Stimulated activated CD8-positive, alpha-beta memory T cell treated with anti-CD3 and anti-CD28 coated beads, Interleukin-4, amount 100 ng/mL, for 1 hour (primary cell): ENCODE results near the gene DERA.
"Not testable (repeated sequence)": the region's sequence is repeated elsewhere in the genome, so short reads cannot be mapped to it uniquely, and the experiment has no call there.

ENCODE experiments used
- DNase-seq, 2 donors: peaks; one replicate each; pipeline ENCODE4 v3.0.0-alpha.2; 2020; ENCODE audit warnings: low read depth in 2 of 2, low spot score in 1 of 2

Gene DERA

DNA sequence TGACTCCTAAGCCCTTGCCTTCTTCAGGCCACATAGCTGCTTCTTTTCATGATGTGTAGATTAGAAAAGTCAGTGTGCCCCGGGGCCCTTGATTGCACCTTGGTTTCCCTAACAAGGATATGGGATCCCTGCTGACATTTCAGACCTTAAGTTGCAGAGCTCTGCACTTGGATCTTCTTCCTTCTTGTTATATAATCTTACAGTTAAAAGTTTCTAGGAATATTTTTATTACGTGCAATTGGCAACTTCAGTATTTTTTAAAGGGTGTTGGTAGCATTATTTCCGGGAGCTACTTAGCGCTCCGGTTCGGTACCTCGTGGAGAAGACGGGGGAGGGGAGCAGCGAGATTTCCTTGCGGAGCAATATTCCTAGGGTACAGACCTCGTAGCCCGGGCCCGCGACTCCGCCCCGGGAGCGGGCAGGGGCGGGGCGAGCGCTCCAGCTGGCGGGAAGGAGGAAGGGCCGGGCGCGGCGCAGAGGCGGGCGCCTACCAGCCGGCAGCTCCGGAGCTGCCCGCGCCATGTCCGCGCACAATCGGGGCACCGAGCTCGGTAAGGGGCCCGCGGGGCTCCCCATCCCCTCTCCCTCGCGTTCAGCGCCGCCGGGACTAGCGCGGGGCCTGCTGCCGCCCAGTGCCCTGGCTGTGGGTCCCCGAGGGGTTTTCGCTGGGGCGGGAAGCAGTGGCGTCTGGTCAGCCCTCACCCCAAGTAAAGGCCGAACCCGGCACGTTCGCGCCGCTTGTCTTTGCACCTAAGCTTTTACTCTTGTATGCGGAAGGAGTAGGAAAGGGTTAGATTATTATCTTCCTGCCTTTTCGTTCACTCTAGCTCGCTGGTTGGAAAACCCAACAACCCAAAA lies at the start of gene DERA:
Gene DERA (plus strand): TSS at position 469 of the 858 bp plus-strand sequence. CDS start 52 bp downstream, at position 521.
- DNase-seq = peak; percentile 4 to 17

DNA sequence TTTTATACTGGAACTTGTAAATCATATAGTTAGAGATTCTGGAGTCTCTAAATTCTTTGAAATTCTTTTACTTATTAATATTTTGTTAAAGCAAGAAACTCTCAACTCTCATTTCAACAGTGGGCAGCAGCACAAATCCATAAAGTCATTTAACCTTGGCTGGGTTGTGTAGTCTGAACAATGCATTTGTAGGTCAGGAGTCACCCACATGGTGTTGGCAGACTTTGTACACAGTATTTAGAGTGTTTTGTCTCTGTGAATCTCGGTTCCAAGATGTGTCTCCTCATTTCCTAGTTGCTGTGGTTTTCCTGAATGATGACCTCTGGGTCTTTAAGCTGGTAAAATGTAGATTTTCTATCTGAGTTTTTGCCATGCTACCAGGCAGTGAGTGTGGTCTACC lies 49.7 kb upstream of the DERA start:
- no peak for DNase-seq

- no peak for DNase-seq
These were observed 48.3 kb upstream of the DERA start for GRCh38 chr12:15862840-15863239.

- DNase-seq = no peak
These were observed 47.8 kb upstream of the DERA start for GRCh38 chr12:15863372-15863771.

DNA sequence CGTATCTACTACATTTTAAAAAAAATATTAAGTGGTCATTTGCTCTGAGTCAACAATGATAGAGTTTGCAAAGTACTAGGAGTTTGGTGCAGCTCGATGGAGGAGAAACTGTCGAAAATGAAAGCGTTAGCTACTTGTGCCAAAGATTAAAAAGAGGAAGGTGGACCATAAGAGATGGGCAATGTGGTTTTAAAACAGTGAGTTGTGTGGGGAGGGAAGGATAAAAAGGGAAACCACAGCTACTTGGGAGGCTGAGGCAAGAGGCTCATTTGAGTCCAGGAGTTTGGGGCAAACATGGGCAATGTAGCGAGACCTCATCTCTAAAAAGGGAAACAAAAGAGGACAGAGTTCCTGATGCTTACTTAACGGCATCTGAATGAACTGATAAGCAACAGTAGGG lies 47.1 kb upstream of the DERA start:
- DNase-seq = no peak

- DNase-seq = no peak
These were observed 42.9 kb upstream of the DERA start for GRCh38 chr12:15868186-15868585.

- DNase-seq = no peak
These were observed 37.6 kb upstream of the DERA start for GRCh38 chr12:15873556-15873955.

GRCh38 chr12:15874556-15875145 lies 36.5 kb upstream of the DERA start:
- not testable (repeated sequence) for DNase-seq

GRCh38 chr12:15875863-15876262 lies 35.3 kb upstream of the DERA start:
- DNase-seq = no peak

DNA sequence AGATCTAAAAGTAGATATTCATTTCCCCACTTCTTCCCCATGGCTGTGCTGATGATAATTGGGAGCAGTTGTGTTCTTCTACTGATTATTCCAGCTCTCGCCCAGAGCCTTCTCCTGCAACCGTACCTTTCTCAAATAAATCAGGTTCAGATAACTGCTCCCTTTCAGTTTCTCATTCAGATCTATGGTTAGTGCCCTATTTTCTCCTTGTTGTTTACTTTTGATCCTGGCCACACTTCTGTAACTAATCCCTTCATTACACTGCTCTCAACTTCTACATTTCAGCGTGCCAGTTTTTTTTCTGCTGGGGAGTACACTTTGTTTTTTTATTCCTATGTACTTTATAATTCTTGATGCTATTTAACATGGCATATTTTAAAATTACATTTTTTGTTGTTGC lies 31.7 kb upstream of the DERA start:
- no peak for DNase-seq

DNA sequence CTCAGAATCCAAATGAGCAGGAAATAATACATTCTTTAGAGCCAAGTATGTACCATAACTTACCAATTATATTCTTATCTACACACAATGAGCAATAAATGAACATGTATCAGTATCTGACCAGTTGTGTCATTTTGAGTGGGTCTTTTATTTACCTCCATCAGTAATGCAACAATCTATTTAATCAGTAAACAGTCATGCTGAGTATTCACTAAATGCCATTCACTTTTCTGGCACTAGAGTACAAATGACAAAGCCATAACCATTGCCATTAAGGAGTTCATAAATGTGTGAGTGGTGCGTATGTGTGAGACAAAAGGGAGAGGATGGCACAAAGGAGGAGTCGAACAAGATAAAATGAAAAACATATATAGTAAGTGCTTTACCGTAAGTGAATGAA lies 30.4 kb upstream of the DERA start:
- DNase-seq = no peak

DNA sequence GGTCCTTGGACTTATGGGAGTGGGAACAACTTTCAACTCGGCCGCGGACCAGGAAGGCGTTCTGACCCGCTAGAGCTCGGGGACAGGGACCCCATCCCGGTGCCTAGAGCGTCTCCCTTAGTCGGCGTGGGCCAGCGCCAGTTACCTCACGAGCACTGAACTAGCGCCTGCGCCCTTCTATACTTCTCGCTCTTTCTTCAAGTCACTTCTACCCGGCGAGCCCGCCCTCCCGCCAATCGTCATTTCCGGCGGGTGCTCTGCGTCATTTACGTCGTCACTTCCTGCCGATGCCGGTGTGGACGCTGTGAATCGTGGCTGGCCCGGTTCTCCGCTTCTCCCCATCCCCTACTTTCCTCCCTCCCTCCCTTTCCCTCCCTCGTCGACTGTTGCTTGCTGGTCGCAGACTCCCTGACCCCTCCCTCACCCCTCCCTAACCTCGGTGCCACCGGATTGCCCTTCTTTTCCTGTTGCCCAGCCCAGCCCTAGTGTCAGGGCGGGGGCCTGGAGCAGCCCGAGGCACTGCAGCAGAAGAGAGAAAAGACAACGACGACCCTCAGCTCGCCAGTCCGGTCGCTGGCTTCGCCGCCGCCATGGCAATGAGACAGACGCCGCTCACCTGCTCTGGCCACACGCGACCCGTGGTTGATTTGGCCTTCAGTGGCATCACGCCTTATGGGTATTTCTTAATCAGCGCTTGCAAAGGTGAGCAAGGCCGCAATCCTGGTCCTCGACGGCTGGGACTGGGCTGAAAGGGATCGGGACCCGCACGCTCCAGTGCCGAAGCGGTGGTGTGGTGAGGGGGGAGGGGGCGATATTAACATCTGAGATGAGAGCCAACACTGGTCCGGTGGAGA lies 28.8 kb upstream of the DERA start, which contains the start of gene STRAP:
Gene STRAP (plus strand): TSS at position 270 of the 854 bp plus-strand sequence. CDS start 321 bp downstream, at position 591.
- peak; percentile 89 to 93 for DNase-seq

GRCh38 chr12:15883536-15883935 lies 27.6 kb upstream of the DERA start:
- no peak for DNase-seq

DNA sequence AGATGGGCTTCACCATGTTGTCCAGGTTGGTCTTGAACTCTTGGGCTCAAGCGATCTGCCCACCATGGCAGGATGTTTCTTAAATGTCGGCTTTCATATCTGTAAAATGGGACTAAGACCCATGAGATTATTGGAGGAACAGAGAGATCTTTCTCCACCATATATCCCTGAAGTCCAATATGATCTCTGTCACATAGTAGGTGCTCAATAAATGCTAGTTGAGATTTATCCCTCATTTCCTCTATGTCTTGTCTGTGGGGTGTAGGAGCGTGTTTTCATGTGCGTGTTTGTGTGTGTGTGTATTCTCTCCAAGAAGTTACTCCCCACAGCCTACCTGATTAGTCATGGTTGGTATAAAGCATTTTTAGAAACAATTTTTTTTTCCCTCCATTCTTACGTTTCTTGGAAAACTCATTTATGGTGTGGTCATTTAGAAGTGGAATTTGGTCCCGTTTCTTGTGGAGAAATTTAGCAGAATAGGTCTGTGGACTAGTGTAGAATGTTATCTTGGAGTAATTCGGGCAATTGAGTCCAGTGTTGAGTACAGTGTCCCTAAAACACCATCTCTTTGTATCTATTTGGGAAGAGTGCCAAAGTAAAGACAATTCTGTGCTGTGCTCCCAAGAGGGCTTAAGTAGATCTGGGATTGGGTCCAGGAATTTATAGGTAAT lies 24.6 kb upstream of the DERA start:
- DNase-seq = no peak

DNA sequence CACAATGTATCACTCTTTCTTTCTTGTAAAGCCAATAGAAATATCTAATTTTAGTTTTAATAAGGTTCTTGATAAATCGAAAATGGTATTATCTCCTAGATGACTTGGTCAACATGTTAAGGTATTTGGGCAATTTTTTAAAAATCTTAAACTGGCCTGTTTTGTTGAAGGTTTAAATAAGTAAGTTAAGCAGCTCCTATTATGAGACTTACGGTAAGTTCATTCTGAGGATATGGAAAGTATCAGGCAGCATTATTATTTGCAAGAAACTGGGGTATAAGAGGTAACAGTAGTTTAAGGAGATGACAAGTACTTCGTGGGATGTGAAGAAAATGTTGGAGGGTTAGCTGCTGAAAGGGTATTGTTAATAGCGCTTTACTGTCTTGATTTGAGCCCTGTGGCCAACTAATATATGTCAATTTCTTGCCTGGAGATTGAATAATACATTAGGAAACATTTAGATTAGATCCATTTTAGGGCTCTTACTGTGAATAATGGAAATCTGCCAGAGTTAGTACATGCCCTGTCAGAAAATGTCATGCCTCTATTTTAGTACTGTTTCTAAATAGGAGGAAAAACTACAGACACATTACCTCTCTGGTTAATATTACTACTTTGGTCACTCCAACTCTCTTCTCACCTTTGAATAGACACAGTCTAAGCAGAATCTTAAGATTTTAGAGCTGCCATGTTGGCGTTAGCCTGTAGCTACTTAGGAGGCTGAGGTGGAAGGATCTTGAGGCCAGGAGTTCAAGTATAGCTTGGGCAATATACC lies 23.9 kb upstream of the DERA start:
- no peak for DNase-seq

DNA sequence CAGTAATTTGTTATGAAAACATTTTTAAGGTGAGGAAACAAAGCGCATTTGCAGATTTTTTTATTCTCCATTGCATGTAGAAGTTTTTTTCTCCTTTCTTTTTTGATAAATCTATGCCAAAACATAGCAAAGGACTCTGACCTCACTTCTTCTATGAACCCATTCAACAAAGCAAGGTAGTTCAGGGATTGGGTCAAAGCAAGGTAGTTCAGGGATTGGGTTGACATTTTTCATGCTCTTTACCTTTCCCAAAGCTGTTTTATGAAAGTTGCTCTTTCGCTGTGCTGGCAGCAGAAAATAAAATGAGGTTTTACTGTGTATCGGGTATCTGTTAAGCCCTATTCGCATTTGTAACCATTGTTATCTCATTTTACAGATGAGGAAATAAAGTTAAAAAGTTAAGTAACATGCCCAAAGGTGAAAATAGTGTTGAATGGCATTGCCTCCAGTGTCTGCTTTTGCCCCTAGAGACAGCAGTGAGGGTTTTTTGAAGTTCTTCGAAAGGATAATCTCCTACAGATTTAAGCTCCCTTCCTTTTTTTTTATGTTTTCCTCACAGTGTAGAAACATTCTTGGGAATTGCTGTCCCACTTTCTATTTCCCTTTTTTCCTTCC lies 18.4 kb upstream of the DERA start:
- no peak for DNase-seq

DNA sequence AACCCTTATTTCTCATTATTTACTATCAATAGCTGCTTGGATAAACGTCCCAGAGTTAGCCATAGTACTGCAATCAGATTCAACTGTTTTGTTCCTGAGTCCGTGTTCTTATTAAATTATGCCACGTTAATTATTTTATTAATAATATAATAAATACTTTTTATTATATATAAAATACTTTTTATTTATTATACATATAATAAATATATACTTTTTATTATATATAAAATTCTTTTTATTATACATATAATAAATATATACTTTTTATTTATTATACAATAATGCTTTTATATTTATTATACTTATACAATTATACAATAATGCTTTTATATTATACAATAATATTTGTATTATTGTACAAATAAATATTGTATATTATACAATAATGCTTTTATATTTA lies 17.9 kb upstream of the DERA start:
- no peak for DNase-seq

GRCh38 chr12:15896867-15897266 lies 14.3 kb upstream of the DERA start:
- no peak for DNase-seq

DNA sequence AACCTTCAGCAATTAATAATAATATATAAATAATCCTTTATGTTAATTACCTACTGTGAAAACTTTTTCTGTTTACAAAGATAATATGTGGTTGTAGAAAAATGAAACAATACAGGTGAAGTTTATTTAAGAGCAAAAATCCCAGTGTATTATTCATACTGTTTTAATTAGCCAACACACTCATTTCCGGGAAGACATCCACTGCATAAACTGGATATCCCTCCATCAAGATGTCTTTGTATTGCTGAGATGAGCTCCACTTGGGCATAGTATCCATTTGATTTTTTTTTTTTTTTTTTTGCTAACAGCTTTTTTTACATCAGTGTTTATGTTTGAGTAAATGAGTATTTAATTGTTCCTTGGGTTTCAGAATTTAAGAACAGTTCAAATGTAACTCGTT lies 13.7 kb upstream of the DERA start:
- DNase-seq = no peak

DNA sequence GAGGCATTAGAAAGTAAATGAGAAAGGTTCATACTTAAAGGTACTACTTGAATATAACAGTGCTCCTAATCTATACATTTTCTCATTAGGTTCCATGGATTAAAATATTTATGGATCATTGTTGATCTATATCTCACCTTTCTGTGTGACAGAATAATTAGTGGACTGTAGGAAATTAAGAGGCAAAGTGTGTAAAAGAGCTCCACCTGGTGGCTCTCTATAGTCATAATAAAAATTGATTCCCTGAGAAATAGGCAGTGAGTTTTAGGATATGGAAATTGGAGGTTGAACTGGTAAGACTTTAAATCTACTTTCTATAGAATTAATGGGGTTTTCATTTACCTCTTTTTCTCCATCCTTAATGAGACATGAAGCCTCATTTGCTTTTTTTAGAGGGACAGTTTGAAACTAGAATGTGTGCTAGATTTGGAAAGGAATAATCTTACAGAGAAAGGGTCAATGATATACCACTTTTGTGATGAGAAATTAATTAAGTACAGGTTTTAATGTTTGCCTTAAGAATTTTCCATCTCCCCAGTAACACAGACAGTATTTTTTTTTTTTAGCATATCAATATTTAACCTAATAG lies 11.8 kb upstream of the DERA start:
- DNase-seq = no peak
